DLD1 (cell line): Measurements from ENCODE around the gene ATG4C.
"Not testable (repeated sequence)": the region's sequence is repeated elsewhere in the genome, so short reads cannot be mapped to it uniquely, and the experiment has no call there.

Experiments
- in situ Hi-C: cut with HindIII; loops from 2 replicates; pipeline ENCODE4 v1.10.0; 2017; ENCODE audit warnings: low sequenced_read_pairs

The ATG4C gene

GRCh38 chr1:62774006-62774405 is 9.9 kb upstream of the ATG4C start:
- in situ Hi-C loops: no loop called here

- in situ Hi-C loops: no loop called here
These were observed 8.8 kb upstream of the ATG4C start for GRCh38 chr1:62774971-62775595.

- in situ Hi-C loops: no loop called here
These were observed 5.7 kb upstream of the ATG4C start for GRCh38 chr1:62778208-62778607.

GRCh38 chr1:62781841-62782543 is 1.9 kb upstream of the ATG4C start:
- in situ Hi-C loops: no loop called here

- in situ Hi-C loops: not testable (repeated sequence)
These were observed 1.3 kb upstream of the ATG4C start for GRCh38 chr1:62782544-62783212.

GRCh38 chr1:62784509-62785365 is 805 bp downstream of the ATG4C start:
- in situ Hi-C loops: no loop called here

GRCh38 chr1:62790716-62791115 is 6.8 kb downstream of the ATG4C start:
- in situ Hi-C loops: no loop called here

- in situ Hi-C loops: no loop called here
These were observed 10.1 kb downstream of the ATG4C start for GRCh38 chr1:62794053-62794452.

GRCh38 chr1:62796221-62796620 is 12.3 kb downstream of the ATG4C start:
- in situ Hi-C loops: no loop called here

GRCh38 chr1:62799688-62800087 is 15.8 kb downstream of the ATG4C start:
- in situ Hi-C loops: no loop called here

- in situ Hi-C loops: no loop called here
These were observed 16.3 kb downstream of the ATG4C start for GRCh38 chr1:62800281-62800680.

GRCh38 chr1:62800825-62801306 is 16.9 kb downstream of the ATG4C start:
- in situ Hi-C loops: no loop called here

GRCh38 chr1:62809788-62810187 is 25.9 kb downstream of the ATG4C start:
- in situ Hi-C loops: no loop called here

GRCh38 chr1:62810420-62811274 is 26.7 kb downstream of the ATG4C start:
- in situ Hi-C loops: no loop called here

GRCh38 chr1:62823556-62823955 is 39.6 kb downstream of the ATG4C start:
- in situ Hi-C loops: no loop called here

- in situ Hi-C loops: no loop called here
These were observed 43.0 kb downstream of the ATG4C start for GRCh38 chr1:62826901-62827300.

- in situ Hi-C loops: not testable (repeated sequence)
These were observed 43.9 kb downstream of the ATG4C start for GRCh38 chr1:62827786-62828185.

- in situ Hi-C loops: loop anchor here (10.0 kb wide), 1 partner anchor 363 kb away; no protein-coding TSS in a partner anchor
These were observed 48.3 kb downstream of the ATG4C start for GRCh38 chr1:62832276-62832675.

- in situ Hi-C loops: loop anchor here (10.0 kb wide), 1 partner anchor 361 kb away; no protein-coding TSS in a partner anchor
These were observed 49.6 kb downstream of the ATG4C start for GRCh38 chr1:62833529-62833928.

GRCh38 chr1:62834400-62834961 is 50.5 kb downstream of the ATG4C start:
- in situ Hi-C loops: loop anchor here (10.0 kb wide), 1 partner anchor 360 kb away; no protein-coding TSS in a partner anchor
